Small intestine (tissue), 7 donors: ENCODE results near the gene NEK11. TPM values are rescaled to one million over a fixed set of nuclear protein-coding genes. Genes with fewer than 3 reads are reported as not detected.
"Not testable (repeated sequence)": the region's sequence is repeated elsewhere in the genome, so short reads cannot be mapped to it uniquely, and the experiment has no call there.

Experiments
- DNase-seq, 2 donors: peaks; one replicate each; pipeline versions ENCODE4 v3.0.0 to v3.0.0-alpha.2; 2013
- FAIRE-seq: peaks from 2 replicates; lab custom pipeline; 2012; peaks lifted over from hg19 to GRCh38; lab: Jason Lieb, UNC
- H3K27ac ChIP-seq, 3 donors: one replicate each; pipeline ENCODE4 v1.5.1; 2013; ENCODE audit warnings: low read length in 2 of 3, mild to moderate bottlenecking in 2 of 3, control low read depth in 1 of 3, inconsistent platforms in 1 of 3, low read depth in 1 of 3, moderate library complexity in 1 of 3
- H3K27me3 ChIP-seq, 3 donors: one replicate each; pipeline ENCODE4 v1.6.1; 2013; ENCODE audit warnings: low read length in 3 of 3, inconsistent platforms in 1 of 3; ENCODE audit not compliant: control insufficient read depth in 3 of 3, insufficient read depth in 3 of 3
- H3K36me3 ChIP-seq, 3 donors: one replicate each; pipeline ENCODE4 v1.6.1; 2013; ENCODE audit warnings: low read length in 3 of 3, inconsistent platforms in 1 of 3, low read depth in 1 of 3, mild to moderate bottlenecking in 1 of 3, moderate library complexity in 1 of 3; ENCODE audit not compliant: control insufficient read depth in 3 of 3, insufficient read depth in 2 of 3
- H3K4me1 ChIP-seq, 3 donors: one replicate each; pipeline ENCODE4 v1.6.1; 2013; ENCODE audit warnings: low read length in 2 of 3, inconsistent platforms in 1 of 3, low read depth in 1 of 3, mild to moderate bottlenecking in 1 of 3, moderate library complexity in 1 of 3; ENCODE audit not compliant: control insufficient read depth in 3 of 3, insufficient read depth in 2 of 3
- H3K4me3 ChIP-seq, 3 donors: one replicate each; pipeline ENCODE4 v1.5.1; 2013; ENCODE audit warnings: low read length in 3 of 3, control low read depth in 1 of 3, inconsistent platforms in 1 of 3, low read depth in 1 of 3, mild to moderate bottlenecking in 1 of 3, moderate library complexity in 1 of 3
- H3K9me3 ChIP-seq, 2 donors: one replicate each; pipeline ENCODE4 v1.6.1; 2013; ENCODE audit warnings: low read depth in 1 of 2, low read length in 1 of 2; ENCODE audit not compliant: control insufficient read depth in 2 of 2, insufficient read depth in 1 of 2
- WGBS, 3 donors: extraction: QIAGEN DNeasy Blood & Tissue Kit; methylation state at CpG; one replicate each; pipeline ENCODE4 v1.1.7; 2013; 5-methylcytosine and 5-hydroxymethylcytosine counted together
- polyA plus RNA-seq, 4 donors: library from polyadenylated mRNA; stranded (reverse) in 3 of 4; unstranded in 1 of 4; fragments of 200-250 nt in 3 of 4; fragments of 120-200 nt in 1 of 4; gene quantifications; one replicate each; pipeline versions ENCODE4 v1.2.1 to v1.2.3, GENCODE V29; 2013
- donor health status: healthy with polysubstance abuse.
- donor health status: control.
- donor health status: control.
- donor health status: Bipolar disorder and iron deficiency.
- donor health status: healthy.

NEK11 gene
- polyA plus RNA-seq, 4 donors: 0.81 to 11.0 (median 1.2) TPM

DNA sequence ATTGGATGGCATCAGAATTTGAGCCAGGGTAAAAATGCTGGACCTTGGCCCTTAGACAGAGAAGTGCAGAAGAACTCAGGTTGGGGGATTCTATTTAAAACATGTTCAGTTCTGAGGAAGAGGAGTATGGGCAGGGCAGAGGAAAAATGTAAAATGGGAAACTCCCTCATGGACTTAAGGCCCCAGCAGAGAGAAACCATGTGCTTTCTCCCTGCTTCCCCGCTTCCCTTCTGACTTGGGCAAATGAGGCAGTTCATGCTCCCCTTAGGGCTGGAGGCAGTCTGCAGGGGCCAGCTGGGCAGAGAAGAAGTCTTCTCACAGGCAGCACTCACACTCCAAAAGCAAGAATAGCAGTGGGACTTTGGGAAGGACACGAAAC lies 345.0 kb downstream of the NEK11 start:
- DNase-seq: no peak
- WGBS, 3 donors: 82 to 87% (median 82%) methylated on average over 2 of the region's 2 CpGs
- FAIRE-seq: no peak
- no peaks in the 10 kb centered on the region for H3K9me3 ChIP-seq
- H3K4me1 ChIP-seq: peaks cover 0 to 5% (median 0%) of the 10 kb centered on the region in 3 donors
- peak overlapping the region in 1 of 3 donors; percentile 1 for H3K27ac ChIP-seq
- H3K36me3 ChIP-seq: peaks cover 2 to 28% (median 2%) of the 10 kb centered on the region in 3 donors
- H3K27me3 ChIP-seq: no peaks in the 10 kb centered on the region
- no peak overlapping the region for H3K4me3 ChIP-seq

DNA sequence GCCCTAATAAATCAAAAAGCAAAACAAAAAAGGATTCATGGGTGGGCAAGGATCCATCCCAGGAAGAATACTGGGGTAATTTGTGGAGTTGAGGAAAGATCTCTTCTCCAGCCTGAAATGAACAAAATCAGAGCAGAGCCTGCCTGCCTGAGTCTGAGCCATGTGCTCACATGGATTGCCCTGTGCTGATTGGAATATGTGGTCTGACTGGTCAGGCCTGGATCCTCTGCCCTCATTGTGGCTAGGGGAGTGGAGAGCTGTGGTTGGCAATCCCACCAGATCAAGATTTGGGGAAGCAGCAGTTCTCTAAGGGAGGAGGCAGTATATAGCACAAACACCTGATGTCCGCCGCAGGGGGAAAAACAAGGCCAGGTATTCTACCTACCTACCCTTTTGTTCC lies 348.1 kb downstream of the NEK11 start:
- Histone ChIP-seq H3K9me3 (no peaks in the 10 kb centered on the region), H3K27ac (no peak overlapping the region), H3K4me3 (no peak overlapping the region), H3K36me3 (peaks cover 2 to 28% (median 2%) of the 10 kb centered on the region in 3 donors), H3K27me3 (no peaks in the 10 kb centered on the region), H3K4me1 (peaks cover 2 to 5% (median 3%) of the 10 kb centered on the region in 3 donors)
- FAIRE-seq (no peak), DNase-seq (no peak)
- 98 to 100% (median 100%) methylated on average over 2 of the region's 2 CpGs for WGBS, 3 donors

DNA sequence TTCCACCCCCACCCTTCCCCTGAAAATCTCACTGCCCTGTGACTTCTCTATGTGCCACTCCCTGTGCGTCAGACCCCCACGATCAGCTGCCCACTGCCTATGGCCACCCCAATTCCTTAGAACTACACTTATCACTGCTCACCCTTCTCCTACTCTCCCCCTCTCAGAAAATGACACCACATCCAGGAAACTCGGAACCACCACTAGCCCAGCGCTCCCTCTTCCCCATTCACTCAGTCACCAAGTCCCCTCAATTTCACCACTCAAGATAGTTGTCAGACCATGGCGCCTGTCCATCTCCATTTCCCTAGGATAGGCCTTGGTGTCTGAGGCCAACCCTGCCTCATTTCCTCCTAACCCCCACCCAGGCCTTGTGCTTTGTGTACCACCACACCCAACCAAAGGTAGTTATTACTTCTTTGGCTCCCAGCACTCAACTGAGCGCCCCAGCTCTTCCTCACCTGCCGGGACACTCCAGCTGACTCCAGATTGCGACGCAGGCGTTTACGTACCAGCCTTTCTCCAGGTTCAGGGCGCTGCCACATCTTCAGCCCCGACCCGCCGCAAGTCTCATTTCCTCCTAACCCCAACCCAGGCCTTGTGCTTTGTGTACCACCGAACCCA lies 354.3 kb downstream of the NEK11 start:
- H3K4me1 ChIP-seq: peaks cover 15 to 19% (median 16%) of the 10 kb centered on the region in 3 donors
- not testable (repeated sequence) for H3K9me3 ChIP-seq, FAIRE-seq, DNase-seq, H3K27me3 ChIP-seq
- WGBS, 3 donors: 3 to 16% (median 7%) methylated on average over 16 of the region's 16 CpGs
- peak overlapping the region; percentile 59 to 79 (median 73) for H3K4me3 ChIP-seq
- peaks cover 0 to 29% (median 0%) of the 10 kb centered on the region in 3 donors for H3K36me3 ChIP-seq
- H3K27ac ChIP-seq: peak overlapping the region; percentile 93 to 95 (median 95)

- FAIRE-seq (peak; percentile 76), DNase-seq (peak; percentile 99 to 100)
- H3K4me1 ChIP-seq: peaks cover 16 to 23% (median 19%) of the 10 kb centered on the region in 3 donors
- H3K4me3 ChIP-seq: peak within 1 kb of the TSS; percentile 59 to 79 (median 73)
- peak within 1 kb of the TSS; percentile 93 to 95 (median 95) for H3K27ac ChIP-seq
- H3K27me3 ChIP-seq: no peaks in the 10 kb centered on the region
- H3K36me3 ChIP-seq: peaks cover 0 to 28% (median 0%) of the 10 kb centered on the region in 3 donors
- no peaks in the 10 kb centered on the region for H3K9me3 ChIP-seq
- 0 to 1% (median 0%) methylated on average over 66 to 73 of the region's 73 CpGs for WGBS, 3 donors
Measured at GRCh38 chr3:131381445-131382291, 355.0 kb downstream of the NEK11 start, which contains the start of gene NUDT16. Gene NUDT16, plus strand, starts transcription at chr3:131381774. Its CDS starts 31 bp downstream, at chr3:131381805.

GRCh38 chr3:131386429-131387165 lies 359.9 kb downstream of the NEK11 start:
- no peak for FAIRE-seq
- 9 to 27% (median 21%) methylated on average over 6 of the region's 6 CpGs for WGBS, 3 donors
- H3K36me3 ChIP-seq: peaks cover 0 to 28% (median 0%) of the 10 kb centered on the region in 3 donors
- H3K4me3 ChIP-seq: no peak overlapping the region
- H3K27ac ChIP-seq: peak overlapping the region; percentile 84 to 89 (median 84)
- H3K27me3 ChIP-seq: no peaks in the 10 kb centered on the region
- H3K4me1 ChIP-seq: peaks cover 18 to 24% (median 19%) of the 10 kb centered on the region in 3 donors
- DNase-seq: peak; percentile 72 to 95
- H3K9me3 ChIP-seq: no peaks in the 10 kb centered on the region

GRCh38 chr3:131387796-131388489 lies 361.3 kb downstream of the NEK11 start:
- H3K4me1 ChIP-seq: peaks cover 14 to 18% (median 15%) of the 10 kb centered on the region in 3 donors
- DNase-seq: no peak
- no peak for FAIRE-seq
- WGBS, 3 donors: 41 to 52% (median 48%) methylated on average over 1 of the region's 1 CpG
- H3K27ac ChIP-seq: peak overlapping the region in 2 of 3 donors; percentile 84
- H3K36me3 ChIP-seq: peaks cover 0 to 26% (median 0%) of the 10 kb centered on the region in 3 donors
- H3K9me3 ChIP-seq: no peaks in the 10 kb centered on the region
- H3K27me3 ChIP-seq: no peaks in the 10 kb centered on the region
- no peak overlapping the region for H3K4me3 ChIP-seq

GRCh38 chr3:131388490-131388799 lies 361.8 kb downstream of the NEK11 start:
- H3K4me3 ChIP-seq: no peak overlapping the region
- H3K4me1 ChIP-seq: peaks cover 13 to 16% (median 14%) of the 10 kb centered on the region in 3 donors
- H3K27me3 ChIP-seq: no peaks in the 10 kb centered on the region
- no peak for FAIRE-seq
- no peaks in the 10 kb centered on the region for H3K9me3 ChIP-seq
- DNase-seq: no peak
- H3K27ac ChIP-seq: no peak overlapping the region
- WGBS, 3 donors: 54 to 70% (median 67%) methylated on average over 2 of the region's 2 CpGs
- H3K36me3 ChIP-seq: peaks cover 0 to 21% (median 0%) of the 10 kb centered on the region in 3 donors
